Erythroblast (primary cell): ENCODE measurements around the gene AMPD3.
A peak's percentile ranks its signal among the peaks of the same experiment; 100 is the strongest.

Experiments
- DNase-seq, 2 experiments: peaks; one replicate each; lab custom pipeline; 2025; lab: John Stamatoyannopoulos, UW
- GATA1 ChIP-seq: IDR thresholded peaks from 2 replicates; pipeline ENCODE4 v1.6.1; 2011; ENCODE audit warnings: low read depth, mild to moderate bottlenecking, control low read depth, low read length, moderate library complexity
- POLR2A ChIP-seq: IDR thresholded peaks from 2 replicates; pipeline ENCODE4 v1.6.1; 2011; ENCODE audit warnings: mild to moderate bottlenecking, low read length

The AMPD3 gene

GRCh38 chr11:10441652-10442503, 13.2 kb upstream of the AMPD3 start:
- TF ChIP-seq POLR2A (no peak), GATA1 (no peak)
- no peak for DNase-seq

- no peak for DNase-seq
- TF ChIP-seq GATA1 (no peak), POLR2A (no peak)
Measured at GRCh38 chr11:10443152-10443551, 11.9 kb upstream of the AMPD3 start.

- no peak for TF ChIP-seq POLR2A
- TF ChIP-seq GATA1: no peak
Measured at GRCh38 chr11:10443721-10444235, 11.3 kb upstream of the AMPD3 start.

GRCh38 chr11:10444725-10445315, 10.2 kb upstream of the AMPD3 start:
- no peak for TF ChIP-seq POLR2A
- no peak for TF ChIP-seq GATA1
- peak; percentile 42 to 72 for DNase-seq

More at GRCh38 chr11:10443721-10444235, 11.3 kb upstream of the AMPD3 start:
- no peak for DNase-seq

DNA sequence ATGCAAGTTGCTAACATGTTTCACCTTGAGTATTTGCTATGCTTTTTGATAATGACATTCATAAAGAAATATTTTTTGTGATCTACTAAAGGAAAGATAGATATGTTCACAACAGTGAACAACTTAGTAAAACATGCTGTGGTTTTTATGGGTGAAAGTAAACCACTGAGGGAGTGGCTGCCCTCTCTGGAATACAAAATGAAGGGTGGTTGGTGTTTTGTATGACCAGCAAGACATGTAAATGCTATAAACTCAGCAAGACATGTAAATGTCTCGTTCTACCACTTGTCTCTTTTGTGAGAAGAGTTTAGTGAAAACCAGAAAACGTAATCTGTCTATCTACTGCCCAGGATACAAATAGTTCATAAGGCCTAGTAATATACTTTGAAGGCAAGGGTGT, 7.6 kb upstream of the AMPD3 start:
- no peak for DNase-seq
- no peak for TF ChIP-seq GATA1
- no peak for TF ChIP-seq POLR2A

DNA sequence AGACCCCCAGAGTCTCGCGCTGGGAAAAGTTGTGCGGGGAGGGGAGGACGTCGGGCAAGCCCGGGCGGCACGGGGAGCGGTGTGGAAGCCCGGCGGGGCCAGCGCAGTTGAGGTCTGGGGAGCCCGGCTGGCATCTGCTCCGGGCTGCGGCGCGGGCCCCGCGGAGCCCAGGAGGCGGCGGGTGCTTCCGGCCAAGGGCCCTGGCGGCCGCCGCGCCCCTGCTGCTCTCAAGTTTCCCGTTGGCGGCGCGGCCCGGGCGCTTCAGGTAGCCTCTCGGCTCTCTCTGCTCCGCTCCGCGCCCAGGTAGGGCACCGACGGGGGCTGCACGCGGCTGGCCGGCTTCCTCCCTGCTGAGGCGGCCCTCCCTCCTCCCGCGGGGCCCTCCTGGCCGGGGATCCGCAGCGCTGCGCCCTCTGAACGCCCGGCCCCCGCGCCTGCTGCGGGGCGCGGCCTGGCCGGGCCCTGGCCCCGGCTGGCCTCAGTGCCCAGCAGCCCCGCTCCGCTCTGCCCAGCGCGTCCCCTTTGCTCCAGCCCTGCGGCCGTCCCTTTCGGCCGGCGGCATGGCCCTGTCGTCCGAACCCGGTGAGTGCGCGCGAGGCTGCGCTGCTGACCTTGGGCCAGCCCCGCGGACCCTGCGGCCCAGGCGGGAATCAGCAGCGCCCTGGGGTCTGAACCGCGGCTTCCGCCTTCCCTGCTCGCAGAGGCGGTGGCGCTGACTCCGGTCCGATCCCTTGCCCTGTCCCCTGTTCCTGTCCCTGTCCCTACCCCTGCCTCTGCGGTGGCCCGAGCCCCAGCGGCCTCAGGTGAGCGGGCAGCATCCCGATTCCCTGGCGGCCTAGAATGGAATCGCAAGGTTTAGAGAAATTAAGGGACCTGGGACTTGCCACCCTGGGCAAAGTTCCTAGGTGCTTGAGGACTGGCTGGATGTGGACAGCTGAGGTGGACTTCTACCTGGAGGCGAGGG, 4.3 kb upstream of the AMPD3 start:
- DNase-seq: peak; percentile 55 to 56
- TF ChIP-seq POLR2A: peak; percentile 14
- no peak for TF ChIP-seq GATA1

- DNase-seq: no peak
- TF ChIP-seq GATA1: no peak
- TF ChIP-seq POLR2A: no peak
Measured at GRCh38 chr11:10451426-10452116, 3.5 kb upstream of the AMPD3 start.

- DNase-seq: peak; percentile 19 to 66
- TF ChIP-seq GATA1: no peak
- no peak for TF ChIP-seq POLR2A
Measured at GRCh38 chr11:10452211-10452767, 2.8 kb upstream of the AMPD3 start.

DNA sequence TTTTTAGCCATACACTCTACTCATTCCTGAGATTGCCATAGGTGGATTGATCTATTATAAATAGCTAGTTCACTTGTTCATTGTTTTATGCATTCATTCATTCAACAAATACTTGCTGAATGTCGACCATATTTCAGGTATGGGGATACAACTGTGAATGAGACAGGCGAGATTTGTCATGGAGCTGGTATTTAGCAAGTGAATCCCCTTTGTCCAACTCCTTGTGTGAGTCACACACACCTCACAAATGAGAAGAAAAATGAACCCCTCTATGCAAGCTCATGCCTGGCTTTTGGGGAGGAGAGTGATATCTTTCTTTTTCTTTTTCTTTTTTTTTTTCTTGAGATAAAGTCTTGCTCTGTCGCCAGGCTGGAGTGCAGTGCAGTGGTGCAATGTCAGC, 1.8 kb upstream of the AMPD3 start:
- no peak for DNase-seq

GRCh38 chr11:10455637-10456487, 798 bp downstream of the AMPD3 start:
- TF ChIP-seq GATA1: no peak
- peak; percentile 81 for TF ChIP-seq POLR2A
- DNase-seq: peak; percentile 90 to 92

More for the DNA sequence above, 1.8 kb upstream of the AMPD3 start:
- TF ChIP-seq GATA1: no peak
- no peak for TF ChIP-seq POLR2A

DNA sequence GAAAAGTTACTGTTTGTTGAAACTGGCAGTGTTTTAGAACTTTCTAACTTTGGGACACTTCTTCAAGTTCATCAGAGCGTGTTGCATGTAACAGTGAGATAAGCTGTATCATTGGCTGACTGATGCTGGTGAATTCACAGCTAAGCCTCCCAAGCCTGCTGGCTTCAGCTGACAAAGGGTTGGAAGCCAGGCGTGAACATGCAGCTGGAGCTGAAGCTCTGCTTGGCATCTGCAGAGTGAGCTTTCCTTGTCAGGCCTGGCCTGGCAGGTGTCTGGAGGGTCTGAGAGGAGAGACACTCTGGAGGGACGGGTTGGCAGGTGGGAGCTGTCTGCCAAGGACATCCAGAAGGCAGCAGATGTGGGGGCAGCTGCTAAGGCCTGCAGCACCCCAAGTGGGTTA, 1.5 kb downstream of the AMPD3 start:
- TF ChIP-seq POLR2A: peak; percentile 19
- no peak for TF ChIP-seq GATA1
- DNase-seq: peak; percentile 85 to 93

- TF ChIP-seq GATA1 (no peak), POLR2A (no peak)
- peak in 1 of 2 experiments; percentile 18 for DNase-seq
Measured at GRCh38 chr11:10457901-10458300, 2.8 kb downstream of the AMPD3 start.
